HG02840 (cell line): Measurements from ENCODE around the gene MAFF.
A peak's percentile ranks its signal among the peaks of the same experiment; 100 is the strongest.
"Not testable (repeated sequence)": the region's sequence is repeated elsewhere in the genome, so short reads cannot be mapped to it uniquely, and the experiment has no call there.

Experiments
- ATAC-seq: cut with Tn5 transposase; IDR thresholded peaks from one replicate; pipeline ENCODE4 v1.9.1; 2021; ENCODE audit warnings: mild to moderate bottlenecking, moderate library complexity, moderate number of reproducible peaks; ENCODE audit not compliant: unreplicated experiment, low FRiP score

The MAFF gene

DNA sequence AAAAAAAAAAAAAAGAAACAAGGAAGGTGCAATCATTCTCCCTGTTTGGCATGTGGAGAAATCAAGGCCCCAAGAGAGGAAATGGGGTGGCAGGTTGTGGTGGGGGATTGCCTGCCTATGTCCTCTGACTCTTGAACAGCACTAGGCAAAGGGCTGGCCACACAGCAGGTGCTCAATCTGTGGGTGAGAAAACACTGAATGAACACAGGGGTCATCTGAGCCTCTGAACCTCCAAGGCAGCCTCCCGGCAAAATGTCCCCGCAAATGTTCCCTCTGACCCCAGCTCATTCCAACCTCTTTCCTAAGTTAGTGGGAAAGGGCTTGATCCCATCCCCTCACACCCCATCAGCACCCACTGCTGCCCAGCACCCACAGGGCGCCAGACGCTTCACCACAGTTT lies 24.8 kb upstream of the MAFF start:
- no peak for ATAC-seq

- ATAC-seq = not testable (repeated sequence)
Observed at GRCh38 chr22:38177571-38177925, 24.2 kb upstream of the MAFF start.

DNA sequence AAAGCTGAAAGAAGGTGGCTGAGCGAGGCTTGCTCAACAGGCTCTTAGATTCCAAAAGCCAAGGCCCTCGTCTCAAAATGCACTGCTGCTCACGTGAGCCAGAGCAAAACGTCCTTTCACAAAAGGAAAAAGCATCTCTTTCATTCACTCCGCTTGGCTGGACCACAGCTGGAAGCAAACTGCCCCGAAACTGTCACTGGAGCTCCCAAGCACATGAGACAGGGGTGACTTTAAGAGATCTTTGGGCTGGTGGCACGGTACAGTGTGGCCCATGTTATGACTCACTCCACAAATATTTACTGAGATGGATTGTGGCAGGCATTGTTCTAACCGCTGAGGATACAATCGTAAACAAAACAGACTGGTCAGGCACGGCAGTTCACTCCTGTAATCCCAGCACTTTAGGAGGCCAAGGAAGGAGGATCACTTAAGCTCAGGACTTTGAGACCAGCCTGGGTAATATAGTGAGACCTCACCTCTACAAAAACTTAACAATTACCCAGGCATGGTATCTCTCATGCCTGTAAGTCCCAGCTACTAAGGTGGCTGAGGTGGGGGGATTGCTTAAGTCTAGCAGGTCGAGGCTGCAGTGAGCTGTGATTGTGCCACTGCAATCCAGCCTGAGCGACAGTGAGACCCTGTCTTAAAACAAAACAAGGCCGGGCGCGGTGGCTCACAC lies 23.7 kb upstream of the MAFF start:
- no peak for ATAC-seq

- not testable (repeated sequence) for ATAC-seq
Observed at GRCh38 chr22:38178605-38178937, 23.2 kb upstream of the MAFF start.

GRCh38 chr22:38180841-38181452 lies 20.8 kb upstream of the MAFF start:
- no peak for ATAC-seq

GRCh38 chr22:38181453-38182200 lies 20.2 kb upstream of the MAFF start, which contains the start of gene PLA2G6:
Gene PLA2G6 (minus strand): TSS chr22:38181830. CDS start chr22:38169426, 12,404 bp downstream.
- ATAC-seq = peak; percentile 85

- no peak for ATAC-seq
Observed at GRCh38 chr22:38184788-38185187, 17.0 kb upstream of the MAFF start.

GRCh38 chr22:38186429-38186828 lies 15.4 kb upstream of the MAFF start:
- no peak for ATAC-seq

DNA sequence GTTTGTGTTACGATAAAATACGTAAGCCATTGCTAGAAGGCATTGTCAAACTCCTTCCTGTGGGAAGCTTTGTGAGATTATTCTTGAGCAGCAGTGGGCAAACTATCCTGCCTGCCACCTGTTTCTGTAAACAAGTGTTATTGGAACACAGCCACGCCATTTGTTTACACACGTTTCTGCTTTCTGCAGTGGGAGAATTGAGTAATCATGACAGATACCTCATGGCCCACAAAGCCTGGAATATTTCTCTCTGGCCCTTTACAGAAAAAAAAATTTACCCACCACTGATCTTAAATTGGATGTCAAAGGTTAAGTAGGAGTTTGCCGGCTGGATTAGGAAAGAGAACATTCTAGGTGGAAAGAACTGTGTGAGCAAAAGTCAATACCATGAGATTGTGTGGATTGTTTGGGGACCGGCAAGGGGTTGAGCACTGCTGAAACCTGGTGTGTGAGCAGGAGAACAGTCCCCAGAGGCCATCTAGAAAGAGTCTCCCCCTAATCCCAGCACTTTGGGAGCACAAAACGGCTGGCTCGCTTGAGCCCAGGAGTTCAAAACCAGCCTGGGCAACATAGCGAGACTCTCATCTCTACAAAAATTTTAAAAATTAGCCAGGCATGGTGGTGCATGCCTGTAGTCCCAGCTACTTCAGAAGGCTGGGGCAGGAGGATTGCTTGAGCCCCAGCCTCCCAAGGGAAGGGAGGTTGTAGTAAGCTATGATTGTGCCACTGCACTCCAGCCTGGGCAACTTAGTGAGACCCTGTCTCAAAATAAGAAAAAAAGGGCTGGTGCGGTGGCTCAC lies 14.2 kb upstream of the MAFF start:
- no peak for ATAC-seq

GRCh38 chr22:38189104-38189503 lies 12.7 kb upstream of the MAFF start:
- ATAC-seq = no peak

DNA sequence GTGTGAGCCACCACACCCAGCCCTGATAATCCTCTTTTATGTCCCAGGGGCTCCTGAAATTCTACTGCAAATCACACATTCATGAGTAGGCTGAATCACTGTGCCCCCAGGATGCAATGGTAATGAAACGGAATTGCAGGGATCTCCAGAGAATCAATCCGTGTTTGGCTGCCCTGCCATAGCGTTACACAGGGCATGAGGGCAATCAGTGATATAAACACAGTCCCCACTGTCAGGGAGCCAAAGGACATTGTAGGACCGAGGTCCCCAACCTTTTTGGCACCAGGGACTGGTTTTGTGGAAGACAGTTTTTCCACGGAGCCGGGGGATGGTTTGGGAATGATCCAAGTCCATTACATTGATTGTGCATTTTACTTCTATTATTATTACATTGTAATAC lies 11.2 kb upstream of the MAFF start:
- ATAC-seq = no peak

- no peak for ATAC-seq
Observed at GRCh38 chr22:38191055-38191454, 10.7 kb upstream of the MAFF start.

- ATAC-seq = no peak
Observed at GRCh38 chr22:38191731-38192474, 9.9 kb upstream of the MAFF start.

- no peak for ATAC-seq
Observed at GRCh38 chr22:38192475-38192863, 9.3 kb upstream of the MAFF start.

- no peak for ATAC-seq
Observed at GRCh38 chr22:38193580-38193979, 8.2 kb upstream of the MAFF start.

DNA sequence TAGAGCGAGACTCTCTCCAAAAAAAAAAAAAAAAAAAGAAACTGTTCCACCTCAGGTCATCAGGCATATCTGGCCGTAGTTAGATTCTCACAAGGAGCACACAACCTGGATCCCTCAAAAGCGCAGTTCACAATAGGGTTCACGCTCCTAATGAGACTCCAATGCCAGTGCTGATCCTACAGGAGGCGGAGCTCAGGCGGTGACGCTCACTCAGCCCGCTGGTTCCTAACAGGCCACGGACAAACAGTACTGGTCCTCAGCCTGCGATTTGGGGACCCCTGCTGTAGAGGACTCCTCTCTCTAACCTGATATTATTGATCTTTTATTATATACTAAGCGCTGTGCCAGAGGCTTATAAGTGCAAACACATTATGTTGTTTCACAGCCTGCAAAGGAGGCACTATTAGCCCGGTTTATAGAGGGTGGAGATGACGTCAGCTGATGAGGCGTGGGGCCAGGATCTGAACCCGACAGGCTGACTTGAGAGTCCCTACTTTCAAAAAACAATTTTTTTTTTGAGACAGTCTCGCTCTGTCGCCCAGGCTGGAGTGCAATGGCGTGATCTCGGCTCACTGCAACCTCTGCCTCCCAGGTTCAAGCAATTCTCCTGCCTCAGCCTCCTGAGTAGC lies 4.9 kb upstream of the MAFF start:
- ATAC-seq = no peak

GRCh38 chr22:38199826-38200559 lies 1.8 kb upstream of the MAFF start:
- no peak for ATAC-seq

DNA sequence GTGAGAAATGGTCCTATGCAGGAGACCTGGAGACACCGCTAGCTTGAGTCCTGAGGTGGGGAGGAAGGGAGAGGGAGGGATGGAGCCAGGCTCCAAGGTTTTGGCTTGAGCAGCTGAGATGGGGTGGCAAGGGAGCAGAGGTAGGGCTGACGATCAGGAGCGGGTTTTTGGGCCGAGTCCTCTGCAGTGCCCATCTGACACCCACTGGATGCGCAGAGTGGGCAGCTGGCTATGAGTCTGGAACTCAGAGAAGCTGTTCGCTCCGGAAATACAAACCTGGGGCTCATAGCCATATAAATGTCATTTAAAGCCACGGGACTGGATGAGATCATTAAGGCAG lies 453 bp upstream of the MAFF start:
- no peak for ATAC-seq

GRCh38 chr22:38202437-38203089 lies 769 bp downstream of the MAFF start:
- peak; percentile 13 for ATAC-seq
